SK-N-SH (cell line): Measurements from ENCODE around the gene WASF3. TPM values are rescaled to one million over a fixed set of nuclear protein-coding genes. Genes with fewer than 3 reads are reported as not detected.

Experiments
- CTCF ChIA-PET: fragments of 300-600, 350-600 bp; formaldehyde crosslinking; extraction: SDS; loops from one replicate; lab custom pipeline; 2021; lab: Yijun Ruan, JAX
- POLR2A ChIA-PET: fragments of 350-600 bp; sonication (Branson Sonifier 250); formaldehyde crosslinking; extraction: SDS; loops from one replicate; lab custom pipeline; 2020; ENCODE audit warnings: antibody characterized with exemption, inconsistent platforms; lab: Yijun Ruan, JAX
- DNase-seq: peaks from one replicate; pipeline ENCODE4 v3.0.0; 2012
- H2AFZ ChIP-seq: fragments of 200-600 bp; sonication (generic); 2 replicates; pipeline ENCODE4 v1.8.1; 2016; ENCODE audit warnings: antibody characterized with exemption, mild to moderate bottlenecking, low read depth
- H3F3A ChIP-seq: fragments of 200-600 bp; sonication (generic); replicated peaks from 2 replicates; pipeline ENCODE3; 2016; ENCODE audit warnings: antibody characterized with exemption, mild to moderate bottlenecking; ENCODE audit not compliant: insufficient read depth
- H3K27ac ChIP-seq, 2 experiments: fragments of 200-500 bp in 1 of 2; fragments of 200-600 bp in 1 of 2; sonication (Bioruptor generic) in 1 of 2; sonication (generic), shearing (Covaris generic) in 1 of 2; 2 replicates each; pipeline versions ENCODE4 v1.5.1 to v1.6.1; 2014 to 2016; ENCODE audit warnings: low read depth in 2 of 2, inconsistent platforms in 1 of 2, low read length in 1 of 2, mild to moderate bottlenecking in 1 of 2, mixed read lengths in 1 of 2
- H3K27me3 ChIP-seq: fragments of 200-600 bp; sonication (generic), shearing (Covaris generic); 2 replicates; pipeline ENCODE4 v1.6.1; 2016; ENCODE audit warnings: mixed run types; ENCODE audit not compliant: insufficient read depth
- H3K36me3 ChIP-seq, 2 experiments: fragments of 200-500 bp in 1 of 2; fragments of 200-600 bp in 1 of 2; sonication (Bioruptor generic) in 1 of 2; sonication (generic) in 1 of 2; replicated peaks in 1 of 2; 2 replicates each; pipeline versions ENCODE3 to v1.5.1; 2014 to 2016; ENCODE audit warnings: low read length in 1 of 2, mild to moderate bottlenecking in 1 of 2; ENCODE audit not compliant: insufficient read depth in 2 of 2, control insufficient read depth in 1 of 2
- H3K4me1 ChIP-seq, 2 experiments: fragments of 200-500 bp in 1 of 2; fragments of 200-600 bp in 1 of 2; sonication (Bioruptor generic) in 1 of 2; sonication (generic), shearing (Covaris generic) in 1 of 2; 2 replicates each; pipeline versions ENCODE4 v1.5.1 to v1.6.1; 2014 to 2016; ENCODE audit warnings: low read depth in 1 of 2, low read length in 1 of 2, mixed run types in 1 of 2; ENCODE audit not compliant: insufficient read depth in 2 of 2, control insufficient read depth in 1 of 2
- H3K4me2 ChIP-seq: fragments of 200-600 bp; sonication (generic), shearing (Covaris generic); 2 replicates; pipeline ENCODE4 v1.6.1; 2017; ENCODE audit warnings: mixed run types
- H3K4me3 ChIP-seq, 2 experiments: fragments of 200-500 bp in 1 of 2; fragments of 200-600 bp in 1 of 2; sonication (Bioruptor generic) in 1 of 2; sonication (generic), shearing (Covaris generic) in 1 of 2; 2 replicates each; pipeline versions ENCODE4 v1.5.1 to v1.8.1; 2014 to 2016; ENCODE audit warnings: low read depth in 2 of 2, inconsistent platforms in 1 of 2, low read length in 1 of 2, mild to moderate bottlenecking in 1 of 2, mixed read lengths in 1 of 2, moderate library complexity in 1 of 2
- H3K79me2 ChIP-seq: fragments of 200-600 bp; sonication (generic); 2 replicates; pipeline ENCODE4 v1.8.1; 2017; ENCODE audit warnings: mild to moderate bottlenecking; ENCODE audit not compliant: insufficient read depth
- H3K9ac ChIP-seq: fragments of 200-600 bp; sonication (generic); 2 replicates; pipeline ENCODE4 v1.6.1; 2017; ENCODE audit warnings: mixed run types
- H3K9me2 ChIP-seq: fragments of 200-600 bp; sonication (generic); 2 replicates; pipeline ENCODE4 v1.6.1; 2017; ENCODE audit warnings: mixed run types
- H3K9me3 ChIP-seq: fragments of 200-600 bp; sonication (generic); 2 replicates; pipeline ENCODE4 v1.6.1; 2017; ENCODE audit warnings: mixed run types, mild to moderate bottlenecking, moderate library complexity
- H4K20me1 ChIP-seq: fragments of 200-600 bp; sonication (generic); 2 replicates; pipeline ENCODE4 v1.6.1; 2017; ENCODE audit warnings: mild to moderate bottlenecking, mixed run types; ENCODE audit not compliant: insufficient read depth
- ELF1 ChIP-seq: IDR thresholded peaks from 2 replicates; pipeline ENCODE4 v1.4.0; 2012
- EP300 ChIP-seq, 2 experiments: IDR thresholded peaks; 2 replicates each; pipeline versions ENCODE4 v1.4.0 to v1.6.1; 2012; ENCODE audit warnings: borderline replicate concordance in 1 of 2, low read depth in 1 of 2, low read length in 1 of 2
- FOSL2 ChIP-seq: IDR thresholded peaks from 2 replicates; pipeline ENCODE4 v1.4.0; 2012; ENCODE audit warnings: low read depth, mild to moderate bottlenecking, moderate library complexity, borderline replicate concordance
- FOXJ3 ChIP-seq: sonication (generic); formaldehyde crosslinking; IDR thresholded peaks from 2 replicates; pipeline ENCODE4 v1.5.1; 2020; ENCODE audit warnings: mild to moderate bottlenecking, missing genetic modification reagents
- FOXM1 ChIP-seq: IDR thresholded peaks from 2 replicates; pipeline ENCODE4 v1.4.0; 2012; ENCODE audit warnings: low read depth, mild to moderate bottlenecking
- GABPA ChIP-seq: IDR thresholded peaks from 2 replicates; pipeline ENCODE4 v1.4.0; 2012; ENCODE audit warnings: low read depth, mild to moderate bottlenecking
- GATA2 ChIP-seq: sonication (generic); formaldehyde crosslinking; IDR thresholded peaks from 2 replicates; pipeline ENCODE4 v1.5.0; 2020; ENCODE audit warnings: mild to moderate bottlenecking, missing genetic modification reagents
- JUND ChIP-seq: IDR thresholded peaks from 2 replicates; pipeline ENCODE4 v1.4.0; 2012
- MAX ChIP-seq: IDR thresholded peaks from 2 replicates; pipeline ENCODE4 v1.4.0; 2012; ENCODE audit warnings: low read depth
- MEF2A ChIP-seq: IDR thresholded peaks from 2 replicates; pipeline ENCODE4 v1.4.0; 2012; ENCODE audit warnings: low read depth, borderline replicate concordance
- NFIC ChIP-seq: IDR thresholded peaks from 2 replicates; pipeline ENCODE4 v1.4.0; 2012; ENCODE audit warnings: borderline replicate concordance
- NRF1 ChIP-seq: IDR thresholded peaks from 2 replicates; pipeline ENCODE4 v1.6.1; 2012; ENCODE audit warnings: low read depth, mild to moderate bottlenecking, low read length
- RAD21 ChIP-seq: IDR thresholded peaks from 2 replicates; pipeline ENCODE4 v1.6.1; 2012; ENCODE audit warnings: mild to moderate bottlenecking, low read length
- RXRA ChIP-seq: IDR thresholded peaks from 2 replicates; pipeline ENCODE4 v1.4.0; 2012; ENCODE audit warnings: low read depth, mild to moderate bottlenecking, borderline replicate concordance
- SIN3A ChIP-seq: IDR thresholded peaks from 2 replicates; pipeline ENCODE4 v1.6.1; 2012; ENCODE audit warnings: low read depth, mild to moderate bottlenecking, low read length, moderate library complexity, borderline replicate concordance
- SMC3 ChIP-seq: IDR thresholded peaks from 2 replicates; pipeline ENCODE4 v1.6.1; 2012; ENCODE audit warnings: low read depth, low read length, improper control_type of control experiment
- WGBS: methylation state at CpG from one replicate; pipeline ENCODE4 v1.1.6; 2017; ENCODE audit warnings: low lambda C conversion rate; 5-methylcytosine and 5-hydroxymethylcytosine counted together
- polyA plus RNA-seq, 3 experiments: library from polyadenylated mRNA; depleted of rRNA; stranded (reverse); fragments of >200 nt; gene quantifications; 2 replicates each; pipeline ENCODE4 v1.2.3, GENCODE V29; 2012
- TF ChIP-seq, protein P1 (sequence below): fragments of 150-350 bp; IDR thresholded peaks from 2 replicates; pipeline ENCODE4 v1.6.1; 2016; ENCODE audit warnings: mild to moderate bottlenecking, low read depth, low read length
- TF ChIP-seq, protein P2 (sequence below): IDR thresholded peaks from 2 replicates; pipeline ENCODE4 v1.4.0; 2012; ENCODE audit warnings: low read depth, borderline replicate concordance

Gene WASF3
- polyA plus RNA-seq, 1 of the 3 experiments (the other 2 are of a cell fraction), result 10.4 TPM

GRCh38 chr13:26680572-26680971 lies 123.1 kb downstream of the WASF3 start:
- H3K4me3 ChIP-seq, result no peak overlapping the region
- H3K9me2 ChIP-seq, result no peaks in the 10 kb centered on the region
- H4K20me1 ChIP-seq, result no peaks in the 10 kb centered on the region
- H2AFZ ChIP-seq, result no peak overlapping the region
- H3K27me3 ChIP-seq, result no peaks in the 10 kb centered on the region
- no peak for DNase-seq
- H3K27ac ChIP-seq, result no peak overlapping the region
- no peaks in the 10 kb centered on the region for H3K9me3 ChIP-seq
- H3F3A ChIP-seq, result no peaks in the 10 kb centered on the region
- H3K79me2 ChIP-seq, result 0 out of 2 replicates have a peak, but pooled peaks cover 4% of the 10 kb centered on the region
- no peak overlapping the region for H3K9ac ChIP-seq
- H3K4me2 ChIP-seq, result no peak overlapping the region
- H3K4me1 ChIP-seq, result peaks cover 2 to 5% of the 10 kb centered on the region in 2 experiments; a peak in 1 of 4 replicates
- ChIA-PET POLR2A (no interaction called here), CTCF (interaction anchor here (1.7 kb wide), 1 partner anchor 18 kb away, joined by 6 read pairs; no protein-coding TSS in a partner anchor)
- TF ChIP-seq EP300 (IDR thresholded peaks at IDR 0.05; ENCODE audit: borderline replicate concordance in 1 of 2, low read depth in 1 of 2, low read length in 1 of 2) (no peak), MAX (no peak), NRF1 (no peak), ELF1 (no peak), GATA2 (CRISPR knock-in tag) (no peak), FOSL2 (no peak)
- 82% methylated on average over 5 of the region's 5 CpGs for WGBS
- peaks cover 31 to 32% of the 10 kb centered on the region in 2 experiments for H3K36me3 ChIP-seq

DNA sequence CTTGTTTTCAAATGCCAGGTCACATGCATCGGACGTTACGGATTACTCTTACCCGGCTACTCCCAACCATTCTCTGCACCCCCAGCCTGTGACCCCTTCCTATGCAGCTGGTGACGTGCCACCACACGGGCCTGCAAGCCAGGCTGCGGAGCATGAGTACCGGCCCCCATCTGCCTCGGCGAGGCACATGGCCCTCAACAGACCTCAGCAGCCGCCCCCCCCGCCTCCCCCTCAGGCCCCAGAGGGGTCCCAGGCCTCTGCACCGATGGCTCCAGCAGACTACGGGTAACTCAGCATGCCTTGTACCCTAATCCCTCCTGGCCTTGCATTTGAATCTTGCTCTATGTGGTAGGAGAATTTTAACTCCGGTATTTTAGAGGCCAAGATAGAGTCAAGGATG lies 123.6 kb downstream of the WASF3 start:
- DNase-seq, result no peak
- H3K79me2 ChIP-seq, result 0 out of 2 replicates have a peak, but pooled peaks cover 4% of the 10 kb centered on the region

DNA sequence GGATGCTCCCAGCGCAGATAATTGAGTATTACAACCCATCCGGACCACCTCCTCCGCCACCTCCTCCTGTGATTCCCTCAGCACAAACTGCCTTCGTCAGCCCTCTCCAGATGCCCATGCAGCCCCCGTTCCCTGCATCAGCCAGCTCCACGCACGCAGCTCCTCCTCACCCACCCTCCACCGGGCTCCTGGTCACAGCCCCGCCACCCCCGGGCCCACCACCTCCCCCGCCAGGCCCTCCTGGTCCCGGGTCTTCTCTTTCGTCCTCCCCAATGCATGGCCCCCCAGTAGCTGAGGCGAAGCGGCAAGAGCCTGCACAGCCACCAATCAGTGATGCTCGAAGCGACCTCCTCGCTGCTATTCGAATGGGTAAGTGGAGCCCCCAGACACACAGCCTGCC lies 125.1 kb downstream of the WASF3 start:
- no peaks in the 10 kb centered on the region for H3K9me3 ChIP-seq
- POLR2A ChIA-PET, result no interaction called here
- H3K27me3 ChIP-seq, result no peaks in the 10 kb centered on the region
- no peak overlapping the region for H3K4me3 ChIP-seq
- CTCF ChIA-PET, result interaction anchor here (3.1 kb wide), 1 partner anchor 16 kb away, joined by 17 read pairs; no protein-coding TSS in a partner anchor
- H4K20me1 ChIP-seq, result no peaks in the 10 kb centered on the region
- TF ChIP-seq NFIC (no peak), EP300 (IDR thresholded peaks at IDR 0.05; ENCODE audit: borderline replicate concordance in 1 of 2, low read depth in 1 of 2, low read length in 1 of 2) (no peak), SMC3 (no peak), MAX (no peak), JUND (no peak), RAD21 (no peak), MEF2A (no peak), SIN3A (no peak), RXRA (no peak), FOXM1 (no peak), GABPA (no peak)
- TF ChIP-seq, protein P1, sequence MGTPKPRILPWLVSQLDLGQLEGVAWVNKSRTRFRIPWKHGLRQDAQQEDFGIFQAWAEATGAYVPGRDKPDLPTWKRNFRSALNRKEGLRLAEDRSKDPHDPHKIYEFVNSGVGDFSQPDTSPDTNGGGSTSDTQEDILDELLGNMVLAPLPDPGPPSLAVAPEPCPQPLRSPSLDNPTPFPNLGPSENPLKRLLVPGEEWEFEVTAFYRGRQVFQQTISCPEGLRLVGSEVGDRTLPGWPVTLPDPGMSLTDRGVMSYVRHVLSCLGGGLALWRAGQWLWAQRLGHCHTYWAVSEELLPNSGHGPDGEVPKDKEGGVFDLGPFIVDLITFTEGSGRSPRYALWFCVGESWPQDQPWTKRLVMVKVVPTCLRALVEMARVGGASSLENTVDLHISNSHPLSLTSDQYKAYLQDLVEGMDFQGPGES, result no peak
- TF ChIP-seq, protein P2, sequence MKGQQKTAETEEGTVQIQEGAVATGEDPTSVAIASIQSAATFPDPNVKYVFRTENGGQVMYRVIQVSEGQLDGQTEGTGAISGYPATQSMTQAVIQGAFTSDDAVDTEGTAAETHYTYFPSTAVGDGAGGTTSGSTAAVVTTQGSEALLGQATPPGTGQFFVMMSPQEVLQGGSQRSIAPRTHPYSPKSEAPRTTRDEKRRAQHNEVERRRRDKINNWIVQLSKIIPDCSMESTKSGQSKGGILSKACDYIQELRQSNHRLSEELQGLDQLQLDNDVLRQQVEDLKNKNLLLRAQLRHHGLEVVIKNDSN, result no peak
- H3K9ac ChIP-seq, result no peak overlapping the region
- H3K79me2 ChIP-seq, result 0 out of 2 replicates have a peak, but pooled peaks cover 4% of the 10 kb centered on the region
- WGBS, result 94% methylated on average over 19 of the region's 19 CpGs
- no peak for DNase-seq
- H3K36me3 ChIP-seq, result peaks cover 35 to 45% of the 10 kb centered on the region in 2 experiments
- no peaks in the 10 kb centered on the region for H3F3A ChIP-seq
- H3K4me1 ChIP-seq, result peaks cover 5 to 19% of the 10 kb centered on the region in 2 experiments; a peak in 2 of 4 replicates
- H2AFZ ChIP-seq, result no peak overlapping the region
- H3K27ac ChIP-seq, result no peak overlapping the region
- no peaks in the 10 kb centered on the region for H3K9me2 ChIP-seq
- no peak overlapping the region for H3K4me2 ChIP-seq

More for the DNA sequence above, 123.6 kb downstream of the WASF3 start:
- H3K27ac ChIP-seq, result no peak overlapping the region
- H4K20me1 ChIP-seq, result no peaks in the 10 kb centered on the region
- no peak overlapping the region for H3K4me3 ChIP-seq
- peaks cover 35% of the 10 kb centered on the region in 2 experiments for H3K36me3 ChIP-seq
- H3K9me3 ChIP-seq, result no peaks in the 10 kb centered on the region
- CTCF ChIA-PET, result interaction anchor here (1.7 to 3.1 kb wide), 2 partner anchors 17 kb away, joined by 6 to 17 read pairs; no protein-coding TSS in a partner anchor
- H3K4me2 ChIP-seq, result no peak overlapping the region
- no peaks in the 10 kb centered on the region for H3K27me3 ChIP-seq
- peaks cover 5 to 7% of the 10 kb centered on the region in 2 experiments; a peak in 1 of 4 replicates for H3K4me1 ChIP-seq
- no peaks in the 10 kb centered on the region for H3K9me2 ChIP-seq
- POLR2A ChIA-PET, result no interaction called here
- H3K9ac ChIP-seq, result no peak overlapping the region
- TF ChIP-seq SMC3 (no peak), FOXJ3 (CRISPR knock-in tag) (no peak), NFIC (no peak), FOSL2 (no peak)
- TF ChIP-seq, all 33 proteins: peak for 0
- 92% methylated on average over 14 of the region's 15 CpGs for WGBS
- Histone ChIP-seq H3F3A (no peaks in the 10 kb centered on the region), H2AFZ (no peak overlapping the region)
